GM12878 (cell line): ENCODE measurements around the gene SHFL.

Experiments used
- EZH2 ChIP-seq: IDR thresholded peaks from 2 replicates; pipeline ENCODE4 v1.6.1; 2012; ENCODE audit warnings: low read depth, mild to moderate bottlenecking, control low read depth, inconsistent platforms, low read length, borderline replicate concordance; ENCODE audit not compliant: control insufficient read depth
- PAX5 ChIP-seq: IDR thresholded peaks from 2 replicates; pipeline ENCODE4 v1.6.1; 2011; ENCODE audit warnings: low read depth, low read length, borderline replicate concordance
- POLR2A ChIP-seq: IDR thresholded peaks from 2 replicates; pipeline ENCODE4 v1.6.1; 2011; ENCODE audit warnings: low read depth, mild to moderate bottlenecking, low read length
- RBBP5 ChIP-seq: fragments of 200-600 bp; sonication (generic); conservative IDR thresholded peaks from 2 replicates; pipeline ENCODE4 v1.6.1; 2016
- SP1 ChIP-seq: IDR thresholded peaks from one replicate; pipeline ENCODE4 v1.6.1; 2011; ENCODE audit warnings: low read depth, low read length
- SRF ChIP-seq, 2 experiments: IDR thresholded peaks; 2 replicates each; pipeline ENCODE4 v1.6.1; 2011; ENCODE audit warnings: low read depth in 2 of 2, low read length in 2 of 2, mild to moderate bottlenecking in 1 of 2, moderate library complexity in 1 of 2
- TARDBP ChIP-seq: IDR thresholded peaks from 2 replicates; pipeline ENCODE4 v1.6.1; 2016; ENCODE audit warnings: borderline replicate concordance
- TF ChIP-seq, protein P1 (sequence below): IDR thresholded peaks from 2 replicates; pipeline ENCODE4 v1.6.1; 2012; ENCODE audit warnings: low read depth, low read length, improper control_type of control experiment
- TF ChIP-seq, protein P2 (sequence below), 3 experiments: IDR thresholded peaks in 2 of 3; conservative IDR thresholded peaks in 1 of 3; 2 replicates each; pipeline ENCODE4 v1.5.1; 2011; ENCODE audit warnings: low read depth in 3 of 3, low read length in 3 of 3, mild to moderate bottlenecking in 3 of 3, control low read depth in 2 of 3, moderate library complexity in 2 of 3, inconsistent platforms in 1 of 3, mixed read lengths in 1 of 3; ENCODE audit not compliant: control insufficient read depth in 2 of 3, insufficient read depth in 1 of 3; ENCODE audit errors: extremely low read depth in 1 of 3
- TF ChIP-seq, protein P3 (sequence below): fragments of 450-650 bp; IDR thresholded peaks from 2 replicates; pipeline ENCODE4 v1.6.1; 2017; ENCODE audit warnings: mild to moderate bottlenecking, moderate library complexity
- TF ChIP-seq, protein P4 (sequence below): IDR thresholded peaks from 2 replicates; pipeline ENCODE4 v1.6.1; 2011; ENCODE audit warnings: low read depth, low read length, improper control_type of control experiment, borderline replicate concordance
- TF ChIP-seq, protein P5 (sequence below): IDR thresholded peaks from 2 replicates; pipeline ENCODE4 v1.6.1; 2011; ENCODE audit warnings: mild to moderate bottlenecking, low read depth, low read length, moderate library complexity; ENCODE audit not compliant: insufficient replicate concordance
- TF ChIP-seq, protein P6 (sequence below): fragments of 450-650 bp; conservative IDR thresholded peaks from 2 replicates; pipeline ENCODE4 v1.6.1; 2017; ENCODE audit warnings: mild to moderate bottlenecking, moderate library complexity
- TF ChIP-seq, protein P7 (sequence below): IDR thresholded peaks from 2 replicates; pipeline ENCODE4 v1.6.1; 2011; ENCODE audit warnings: low read depth, mild to moderate bottlenecking, low read length, moderate library complexity, borderline replicate concordance; ENCODE audit errors: extremely low read depth

DNA sequence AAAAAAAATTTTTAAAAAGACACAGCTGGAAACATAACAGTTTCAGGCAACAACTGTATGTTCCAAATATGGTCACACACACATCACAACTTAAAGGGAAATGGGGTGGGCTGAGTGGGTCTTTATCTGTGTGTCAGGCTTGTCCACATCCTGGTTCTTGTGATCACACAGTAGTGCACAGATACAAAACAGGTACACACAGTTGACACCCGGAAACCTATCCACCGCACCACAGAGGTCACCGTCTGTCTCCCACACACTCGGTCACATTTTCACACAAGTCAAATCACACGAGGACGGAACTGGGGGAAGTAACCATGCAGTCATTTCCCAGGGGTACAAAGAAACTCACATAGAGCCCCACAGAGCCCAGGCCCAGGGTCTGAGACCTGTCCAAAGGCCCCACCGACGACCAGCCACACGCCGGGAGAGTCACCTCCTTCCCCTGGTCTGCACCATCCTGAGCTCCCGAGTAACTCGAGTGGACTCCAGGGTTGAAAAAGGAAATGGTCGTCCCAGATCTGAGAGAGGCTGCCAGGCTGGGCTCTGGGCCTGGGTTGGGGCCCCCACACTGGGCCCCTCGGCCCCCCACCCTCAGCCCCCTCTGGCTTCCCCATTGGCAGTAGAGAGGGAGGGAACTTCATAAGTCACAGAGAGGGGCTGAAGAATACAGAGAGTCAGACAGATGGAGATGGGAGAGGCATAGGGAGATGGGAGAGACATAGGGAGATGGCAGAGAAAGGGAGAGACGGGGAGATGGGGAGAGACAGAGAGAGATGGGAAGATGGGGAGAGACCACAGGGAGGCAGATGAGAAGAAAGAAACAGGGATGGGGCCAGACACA is 18.8 kb downstream of the SHFL start:
- TF ChIP-seq EZH2 (no peak), RBBP5 (no peak), TARDBP (peak; percentile 40; the same call in 1 of the 2 replicates), POLR2A (peak; percentile 81), SRF (IDR thresholded peaks at IDR 0.05; ENCODE audit: low read depth in 2 of 2, low read length in 2 of 2) (peak; percentile 62 to 89), SP1 (peak; percentile 84), PAX5 (peak; percentile 88)
- TF ChIP-seq, protein P1, sequence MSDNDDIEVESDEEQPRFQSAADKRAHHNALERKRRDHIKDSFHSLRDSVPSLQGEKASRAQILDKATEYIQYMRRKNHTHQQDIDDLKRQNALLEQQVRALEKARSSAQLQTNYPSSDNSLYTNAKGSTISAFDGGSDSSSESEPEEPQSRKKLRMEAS = peak; percentile 45; the same call in 1 of the 2 replicates
- TF ChIP-seq, protein P2, sequence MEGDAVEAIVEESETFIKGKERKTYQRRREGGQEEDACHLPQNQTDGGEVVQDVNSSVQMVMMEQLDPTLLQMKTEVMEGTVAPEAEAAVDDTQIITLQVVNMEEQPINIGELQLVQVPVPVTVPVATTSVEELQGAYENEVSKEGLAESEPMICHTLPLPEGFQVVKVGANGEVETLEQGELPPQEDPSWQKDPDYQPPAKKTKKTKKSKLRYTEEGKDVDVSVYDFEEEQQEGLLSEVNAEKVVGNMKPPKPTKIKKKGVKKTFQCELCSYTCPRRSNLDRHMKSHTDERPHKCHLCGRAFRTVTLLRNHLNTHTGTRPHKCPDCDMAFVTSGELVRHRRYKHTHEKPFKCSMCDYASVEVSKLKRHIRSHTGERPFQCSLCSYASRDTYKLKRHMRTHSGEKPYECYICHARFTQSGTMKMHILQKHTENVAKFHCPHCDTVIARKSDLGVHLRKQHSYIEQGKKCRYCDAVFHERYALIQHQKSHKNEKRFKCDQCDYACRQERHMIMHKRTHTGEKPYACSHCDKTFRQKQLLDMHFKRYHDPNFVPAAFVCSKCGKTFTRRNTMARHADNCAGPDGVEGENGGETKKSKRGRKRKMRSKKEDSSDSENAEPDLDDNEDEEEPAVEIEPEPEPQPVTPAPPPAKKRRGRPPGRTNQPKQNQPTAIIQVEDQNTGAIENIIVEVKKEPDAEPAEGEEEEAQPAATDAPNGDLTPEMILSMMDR (IDR thresholded peaks at IDR 0.05 in 2 of 3, conservative IDR thresholded peaks at IDR 0.05 in 1 of 3; ENCODE audit: control insufficient read depth in 2 of 3, extremely low read depth in 1 of 3, insufficient read depth in 1 of 3, low read depth in 3 of 3, low read length in 3 of 3) = no peak
- TF ChIP-seq, protein P3, sequence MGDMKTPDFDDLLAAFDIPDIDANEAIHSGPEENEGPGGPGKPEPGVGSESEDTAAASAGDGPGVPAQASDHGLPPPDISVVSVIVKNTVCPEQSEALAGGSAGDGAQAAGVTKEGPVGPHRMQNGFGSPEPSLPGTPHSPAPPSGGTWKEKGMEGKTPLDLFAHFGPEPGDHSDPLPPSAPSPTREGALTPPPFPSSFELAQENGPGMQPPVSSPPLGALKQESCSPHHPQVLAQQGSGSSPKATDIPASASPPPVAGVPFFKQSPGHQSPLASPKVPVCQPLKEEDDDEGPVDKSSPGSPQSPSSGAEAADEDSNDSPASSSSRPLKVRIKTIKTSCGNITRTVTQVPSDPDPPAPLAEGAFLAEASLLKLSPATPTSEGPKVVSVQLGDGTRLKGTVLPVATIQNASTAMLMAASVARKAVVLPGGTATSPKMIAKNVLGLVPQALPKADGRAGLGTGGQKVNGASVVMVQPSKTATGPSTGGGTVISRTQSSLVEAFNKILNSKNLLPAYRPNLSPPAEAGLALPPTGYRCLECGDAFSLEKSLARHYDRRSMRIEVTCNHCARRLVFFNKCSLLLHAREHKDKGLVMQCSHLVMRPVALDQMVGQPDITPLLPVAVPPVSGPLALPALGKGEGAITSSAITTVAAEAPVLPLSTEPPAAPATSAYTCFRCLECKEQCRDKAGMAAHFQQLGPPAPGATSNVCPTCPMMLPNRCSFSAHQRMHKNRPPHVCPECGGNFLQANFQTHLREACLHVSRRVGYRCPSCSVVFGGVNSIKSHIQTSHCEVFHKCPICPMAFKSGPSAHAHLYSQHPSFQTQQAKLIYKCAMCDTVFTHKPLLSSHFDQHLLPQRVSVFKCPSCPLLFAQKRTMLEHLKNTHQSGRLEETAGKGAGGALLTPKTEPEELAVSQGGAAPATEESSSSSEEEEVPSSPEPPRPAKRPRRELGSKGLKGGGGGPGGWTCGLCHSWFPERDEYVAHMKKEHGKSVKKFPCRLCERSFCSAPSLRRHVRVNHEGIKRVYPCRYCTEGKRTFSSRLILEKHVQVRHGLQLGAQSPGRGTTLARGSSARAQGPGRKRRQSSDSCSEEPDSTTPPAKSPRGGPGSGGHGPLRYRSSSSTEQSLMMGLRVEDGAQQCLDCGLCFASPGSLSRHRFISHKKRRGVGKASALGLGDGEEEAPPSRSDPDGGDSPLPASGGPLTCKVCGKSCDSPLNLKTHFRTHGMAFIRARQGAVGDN = peak; percentile 91
- TF ChIP-seq, protein P4, sequence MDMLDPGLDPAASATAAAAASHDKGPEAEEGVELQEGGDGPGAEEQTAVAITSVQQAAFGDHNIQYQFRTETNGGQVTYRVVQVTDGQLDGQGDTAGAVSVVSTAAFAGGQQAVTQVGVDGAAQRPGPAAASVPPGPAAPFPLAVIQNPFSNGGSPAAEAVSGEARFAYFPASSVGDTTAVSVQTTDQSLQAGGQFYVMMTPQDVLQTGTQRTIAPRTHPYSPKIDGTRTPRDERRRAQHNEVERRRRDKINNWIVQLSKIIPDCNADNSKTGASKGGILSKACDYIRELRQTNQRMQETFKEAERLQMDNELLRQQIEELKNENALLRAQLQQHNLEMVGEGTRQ = no peak; the same call in 1 of the 2 replicates
- TF ChIP-seq, protein P5, sequence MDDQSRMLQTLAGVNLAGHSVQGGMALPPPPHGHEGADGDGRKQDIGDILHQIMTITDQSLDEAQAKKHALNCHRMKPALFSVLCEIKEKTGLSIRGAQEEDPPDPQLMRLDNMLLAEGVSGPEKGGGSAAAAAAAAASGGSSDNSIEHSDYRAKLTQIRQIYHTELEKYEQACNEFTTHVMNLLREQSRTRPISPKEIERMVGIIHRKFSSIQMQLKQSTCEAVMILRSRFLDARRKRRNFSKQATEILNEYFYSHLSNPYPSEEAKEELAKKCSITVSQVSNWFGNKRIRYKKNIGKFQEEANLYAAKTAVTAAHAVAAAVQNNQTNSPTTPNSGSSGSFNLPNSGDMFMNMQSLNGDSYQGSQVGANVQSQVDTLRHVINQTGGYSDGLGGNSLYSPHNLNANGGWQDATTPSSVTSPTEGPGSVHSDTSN = no peak
- TF ChIP-seq, protein P6, sequence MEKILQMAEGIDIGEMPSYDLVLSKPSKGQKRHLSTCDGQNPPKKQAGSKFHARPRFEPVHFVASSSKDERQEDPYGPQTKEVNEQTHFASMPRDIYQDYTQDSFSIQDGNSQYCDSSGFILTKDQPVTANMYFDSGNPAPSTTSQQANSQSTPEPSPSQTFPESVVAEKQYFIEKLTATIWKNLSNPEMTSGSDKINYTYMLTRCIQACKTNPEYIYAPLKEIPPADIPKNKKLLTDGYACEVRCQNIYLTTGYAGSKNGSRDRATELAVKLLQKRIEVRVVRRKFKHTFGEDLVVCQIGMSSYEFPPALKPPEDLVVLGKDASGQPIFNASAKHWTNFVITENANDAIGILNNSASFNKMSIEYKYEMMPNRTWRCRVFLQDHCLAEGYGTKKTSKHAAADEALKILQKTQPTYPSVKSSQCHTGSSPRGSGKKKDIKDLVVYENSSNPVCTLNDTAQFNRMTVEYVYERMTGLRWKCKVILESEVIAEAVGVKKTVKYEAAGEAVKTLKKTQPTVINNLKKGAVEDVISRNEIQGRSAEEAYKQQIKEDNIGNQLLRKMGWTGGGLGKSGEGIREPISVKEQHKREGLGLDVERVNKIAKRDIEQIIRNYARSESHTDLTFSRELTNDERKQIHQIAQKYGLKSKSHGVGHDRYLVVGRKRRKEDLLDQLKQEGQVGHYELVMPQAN = no peak
- TF ChIP-seq, protein P7, sequence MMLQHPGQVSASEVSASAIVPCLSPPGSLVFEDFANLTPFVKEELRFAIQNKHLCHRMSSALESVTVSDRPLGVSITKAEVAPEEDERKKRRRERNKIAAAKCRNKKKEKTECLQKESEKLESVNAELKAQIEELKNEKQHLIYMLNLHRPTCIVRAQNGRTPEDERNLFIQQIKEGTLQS = no peak
